Stimulated activated CD4-positive, alpha-beta T cell treated with anti-CD3 and anti-CD28 coated beads, Interleukin-1b, Interleukin-23, amount 100 ng/mL, for 1 hour (primary cell): ENCODE results near the gene RD3L.

Experiments
- DNase-seq, 2 donors: peaks; one replicate each; pipeline ENCODE4 v3.0.0-alpha.2; 2020; ENCODE audit warnings: low read depth in 2 of 2

Gene RD3L

GRCh38 chr14:103896578-103896977 is 45.8 kb downstream of the RD3L start:
- no peak for DNase-seq

- DNase-seq = no peak
Measured at GRCh38 chr14:103894723-103895059, 47.6 kb downstream of the RD3L start.

GRCh38 chr14:103894034-103894722 is 48.2 kb downstream of the RD3L start:
- no peak for DNase-seq

- no peak for DNase-seq
Measured at GRCh38 chr14:103892247-103892646, 50.1 kb downstream of the RD3L start.

GRCh38 chr14:103891667-103892215 is 50.6 kb downstream of the RD3L start:
- DNase-seq = no peak

GRCh38 chr14:103890821-103891666 is 51.3 kb downstream of the RD3L start:
- DNase-seq = no peak
